Cerebellar nuclear complex (tissue), 1 donor: ENCODE measurements around the gene NXF3.
A peak's percentile ranks its signal among the peaks of the same experiment; 100 is the strongest.
"Not testable (repeated sequence)": the region's sequence is repeated elsewhere in the genome, so short reads cannot be mapped to it uniquely, and the experiment has no call there.

Experiments
- DNase-seq, 2 experiments: peaks; one replicate each; lab custom pipeline; 2025; lab: John Stamatoyannopoulos, UW

The NXF3 gene

DNA sequence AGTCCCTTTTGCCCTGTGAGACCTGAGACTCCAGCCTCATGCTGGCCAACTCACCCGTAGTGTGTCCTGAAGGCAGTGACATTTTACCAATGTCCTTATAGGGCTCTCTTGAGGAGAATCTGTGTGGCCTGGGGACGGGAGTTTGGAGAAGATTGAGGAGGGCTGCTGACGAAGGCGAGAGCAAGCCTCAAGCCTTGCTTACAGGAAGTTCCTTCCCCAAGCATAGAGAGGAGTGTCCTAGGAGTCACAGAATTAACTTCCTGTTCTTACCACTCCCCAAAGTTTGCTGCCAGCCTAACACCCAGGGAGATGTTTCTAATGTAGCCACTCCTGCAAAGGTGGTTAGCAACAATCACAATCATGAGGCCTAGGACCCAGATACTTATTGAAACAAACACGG lies at the start of gene NXF3:
NXF3 (minus strand) TSS at position 202 of the 400 bp plus-strand sequence; CDS start at position 82, 120 bp downstream.
- no peak for DNase-seq

- DNase-seq = not testable (repeated sequence)
Measured at GRCh38 chrX:103136528-103136927, 43.6 kb upstream of the NXF3 start.

DNA sequence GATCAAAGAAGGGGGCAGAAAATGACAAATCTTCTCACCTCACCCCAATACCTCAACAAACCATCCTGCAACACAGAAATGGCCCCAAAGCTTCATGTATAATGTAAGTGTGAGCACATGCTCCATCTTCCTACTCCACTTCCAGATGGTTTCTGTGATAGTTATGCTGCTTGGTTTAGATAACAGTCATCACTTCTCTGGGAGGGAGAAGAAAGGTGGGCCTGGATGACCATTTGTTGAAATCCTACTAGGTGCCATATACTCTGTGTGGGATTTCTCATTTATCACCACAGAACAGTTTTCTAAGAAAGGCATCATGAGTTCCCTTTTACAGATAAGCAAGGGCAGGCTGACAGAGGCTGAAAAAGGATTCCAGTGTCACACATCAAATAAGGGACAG lies 31.3 kb upstream of the NXF3 start:
- DNase-seq = no peak

GRCh38 chrX:103120748-103121147 lies 27.8 kb upstream of the NXF3 start:
- no peak for DNase-seq

GRCh38 chrX:103116970-103117369 lies 24.0 kb upstream of the NXF3 start:
- DNase-seq = not testable (repeated sequence)

DNA sequence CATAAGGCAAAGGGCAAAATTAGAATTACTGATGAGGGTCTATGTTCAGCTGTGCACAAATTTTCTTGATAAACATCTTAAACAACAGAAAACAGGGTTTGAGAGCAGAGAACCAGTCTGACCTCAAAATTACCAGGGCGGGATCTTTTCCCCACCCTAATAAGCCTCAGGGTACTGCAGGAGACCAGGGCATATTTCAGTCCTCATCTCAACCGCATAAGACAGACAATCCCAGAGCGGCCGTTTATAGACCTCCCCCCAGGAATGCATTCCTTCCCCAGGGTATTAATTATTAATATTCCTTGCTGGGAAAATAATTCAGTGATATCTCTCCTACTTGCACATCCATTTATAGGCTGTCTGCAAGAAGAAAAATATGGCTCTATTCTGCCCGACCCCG lies 16.6 kb upstream of the NXF3 start:
- DNase-seq = not testable (repeated sequence)

DNA sequence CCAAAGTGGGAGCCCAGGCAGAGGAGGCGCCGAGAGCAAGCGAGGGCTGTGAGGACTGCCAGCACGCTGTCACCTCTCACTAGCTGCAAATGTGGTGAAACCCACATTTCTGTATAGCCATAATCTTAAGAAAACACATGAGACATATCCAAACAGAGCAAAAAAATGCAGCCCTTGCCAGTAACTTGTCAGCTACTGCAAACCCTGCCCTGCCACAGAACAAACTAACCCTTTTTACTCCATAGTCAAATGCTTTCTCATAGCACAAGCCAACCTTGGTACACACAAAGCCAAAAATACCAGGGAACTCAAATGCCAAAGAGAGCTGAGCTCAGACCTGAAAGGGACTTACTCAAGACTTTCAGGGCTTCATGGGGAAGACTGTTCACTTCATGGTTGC lies 14.9 kb upstream of the NXF3 start:
- DNase-seq = no peak

DNA sequence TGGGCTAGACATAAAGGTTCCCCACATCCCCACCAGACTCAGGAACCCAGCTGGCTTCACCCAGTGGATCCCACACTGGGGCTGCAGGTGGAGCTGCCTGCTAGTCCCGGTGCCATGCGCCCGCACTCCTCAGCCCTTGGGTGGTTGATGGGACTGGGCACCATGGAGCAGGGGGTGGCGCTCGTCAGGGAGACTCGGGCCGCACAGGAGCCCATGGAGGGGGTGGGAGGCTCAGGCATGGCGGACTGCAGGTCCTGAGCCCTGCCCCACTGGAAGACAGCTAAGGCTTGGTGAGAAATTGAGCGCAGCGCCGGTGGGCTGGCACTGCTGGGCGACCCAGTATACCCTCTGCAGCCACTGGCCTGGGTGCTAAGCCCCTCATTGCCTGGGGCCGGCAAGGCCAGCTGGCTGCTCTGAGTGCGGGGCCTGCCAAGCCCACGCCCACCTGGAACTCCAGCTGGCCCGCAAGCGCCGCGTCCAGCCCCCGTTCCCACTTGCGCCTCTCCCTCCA lies 14.3 kb upstream of the NXF3 start:
- not testable (repeated sequence) for DNase-seq

DNA sequence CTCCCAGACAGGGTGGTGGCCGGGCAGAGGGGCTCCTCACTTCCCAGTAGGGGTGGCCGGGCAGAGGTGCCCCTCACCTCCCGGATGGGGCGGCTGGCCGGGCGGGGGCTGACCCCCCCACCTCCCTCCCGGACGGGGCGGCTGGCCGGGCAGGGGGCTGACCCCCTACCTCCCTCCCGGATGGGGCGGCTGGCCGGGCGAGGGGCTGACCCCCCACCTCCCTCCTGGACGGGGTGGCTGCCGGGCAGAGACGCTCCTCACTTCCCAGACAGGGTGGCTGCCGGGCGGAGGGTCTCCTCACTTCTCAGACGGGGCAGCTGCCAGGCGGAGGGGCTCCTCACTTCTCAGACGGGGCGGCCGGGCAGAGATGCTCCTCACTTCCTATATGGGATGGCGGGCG lies 11.4 kb upstream of the NXF3 start:
- not testable (repeated sequence) for DNase-seq

- DNase-seq = not testable (repeated sequence)
Measured at GRCh38 chrX:103103866-103104265, 10.9 kb upstream of the NXF3 start.

DNA sequence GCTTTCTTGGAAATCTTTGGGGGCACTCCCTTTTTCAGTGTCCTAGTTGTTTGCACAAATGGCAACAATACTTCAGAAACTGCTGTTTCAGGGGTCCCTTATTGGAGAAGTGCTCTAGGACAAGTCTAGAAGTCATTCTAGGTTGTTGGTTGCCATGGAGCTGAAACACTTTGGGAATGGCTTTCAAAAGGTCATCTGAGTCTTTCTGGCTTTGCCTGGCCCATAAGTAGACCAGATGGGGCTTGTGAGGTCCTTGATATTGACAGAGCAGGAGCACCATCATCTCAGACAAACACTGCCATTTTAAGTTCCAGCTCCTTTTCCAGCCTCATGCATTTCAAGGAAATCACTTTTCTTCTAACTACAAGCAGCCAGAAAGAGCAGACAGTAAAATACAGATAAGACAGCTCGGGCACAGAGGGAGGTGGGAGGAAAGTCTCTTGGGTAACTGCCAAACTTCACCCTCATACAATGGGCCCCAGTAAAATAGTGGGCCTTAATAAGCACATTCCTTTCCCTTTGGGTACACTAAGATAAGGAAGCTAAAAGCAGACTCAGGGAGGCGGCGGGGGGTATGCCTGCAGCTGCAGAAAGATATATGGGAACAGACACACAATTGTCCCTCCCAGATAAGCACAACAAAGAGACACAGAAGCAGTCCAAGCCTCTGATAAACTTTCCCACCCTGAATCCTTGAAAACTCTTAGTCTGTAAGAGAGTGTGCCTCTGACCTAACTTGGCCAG lies 8.5 kb upstream of the NXF3 start:
- no peak for DNase-seq

GRCh38 chrX:103100484-103100883 lies 7.5 kb upstream of the NXF3 start:
- DNase-seq = no peak

DNA sequence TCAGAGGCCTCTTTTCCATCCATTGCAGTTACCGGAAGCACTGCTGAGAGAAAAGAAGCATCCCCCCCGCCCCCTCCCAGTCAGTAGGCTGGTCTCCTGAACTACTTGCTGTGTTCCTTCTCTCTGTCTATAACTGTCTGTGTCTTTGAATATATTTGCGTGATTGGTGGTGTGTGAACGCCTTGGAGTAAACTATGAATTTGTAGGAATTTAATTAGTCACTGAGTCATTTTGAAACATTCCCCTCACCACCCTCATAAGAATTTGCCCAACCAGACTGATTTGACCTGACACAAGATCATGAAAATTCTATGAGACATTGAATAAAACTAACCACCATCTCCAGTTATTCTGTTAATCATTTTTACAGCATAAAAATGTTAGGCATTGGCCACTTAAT lies 6.7 kb upstream of the NXF3 start:
- no peak for DNase-seq

GRCh38 chrX:103098488-103098887 lies 5.5 kb upstream of the NXF3 start:
- DNase-seq = no peak

GRCh38 chrX:103081051-103081450 lies 11.9 kb downstream of the NXF3 start:
- no peak for DNase-seq

DNA sequence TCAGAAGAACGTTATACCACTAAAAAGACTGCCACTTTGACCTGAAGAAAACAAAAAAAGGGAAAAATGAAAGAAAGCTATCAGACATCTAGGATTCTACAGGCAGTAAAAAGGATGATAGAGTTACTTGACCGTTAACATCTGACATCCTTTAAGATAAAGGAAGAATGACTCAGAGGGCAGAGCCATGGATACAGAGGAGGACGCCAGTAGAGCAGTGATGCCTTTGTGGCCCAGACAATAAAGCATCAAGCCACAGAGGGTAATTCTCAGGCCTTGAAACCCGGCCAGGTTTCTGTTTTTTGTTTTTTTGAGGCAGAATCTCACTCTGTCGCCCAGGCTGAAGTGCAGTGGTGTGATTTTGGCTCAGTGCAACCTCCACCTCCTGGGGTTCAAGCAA lies 19.5 kb downstream of the NXF3 start:
- DNase-seq = no peak

DNA sequence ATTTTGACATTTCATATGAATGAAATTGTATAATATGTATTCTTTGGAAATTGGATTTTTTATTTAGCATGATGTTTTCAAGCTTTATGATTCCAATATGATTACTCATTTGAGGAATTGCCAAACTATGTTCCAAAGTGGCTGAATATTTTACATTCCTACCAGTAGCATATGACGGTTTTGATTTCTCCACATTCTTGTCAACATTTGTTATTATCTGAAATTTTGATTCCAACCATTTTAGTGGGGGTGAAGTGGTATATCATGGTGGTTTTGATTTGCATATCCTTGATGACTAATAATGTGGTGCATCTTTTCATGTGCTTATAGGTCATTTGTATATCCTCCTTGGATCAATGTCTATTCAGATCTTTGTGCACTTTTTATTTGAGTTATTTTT lies 26.3 kb downstream of the NXF3 start:
- DNase-seq = no peak

DNA sequence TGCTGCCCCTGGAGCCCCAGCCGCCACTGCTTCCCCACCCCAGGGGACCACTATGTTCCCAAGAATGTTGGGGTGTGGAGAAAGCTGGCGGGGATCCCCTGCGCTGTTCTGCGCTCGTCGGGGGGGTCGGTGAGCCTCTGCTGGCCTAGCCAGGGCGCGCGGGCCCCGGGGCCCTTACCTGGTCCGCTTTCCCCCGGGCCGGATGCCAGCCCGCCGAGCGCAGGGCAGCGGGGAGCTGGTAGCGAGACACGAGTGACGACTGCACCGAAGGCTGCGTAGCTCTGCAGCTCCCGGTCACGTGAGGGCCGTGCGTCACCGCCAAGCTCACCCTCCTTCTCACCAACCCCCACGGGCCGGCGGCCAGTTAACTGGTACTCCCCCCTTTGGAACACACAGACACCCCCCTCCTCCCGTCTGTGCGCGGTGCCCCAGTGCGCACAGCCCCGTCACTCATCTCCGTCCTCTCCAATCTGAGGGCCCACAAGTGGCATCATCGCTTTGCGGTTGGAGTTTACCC lies 29.0 kb downstream of the NXF3 start, which contains the start of gene BEX1:
BEX1 (minus strand) TSS at position 254 of the 517 bp plus-strand sequence. CDS start 897 bp downstream, outside the sequence.
- peak; percentile 58 to 63 for DNase-seq

- DNase-seq = no peak
Measured at GRCh38 chrX:103063191-103063845, 29.6 kb downstream of the NXF3 start.

DNA sequence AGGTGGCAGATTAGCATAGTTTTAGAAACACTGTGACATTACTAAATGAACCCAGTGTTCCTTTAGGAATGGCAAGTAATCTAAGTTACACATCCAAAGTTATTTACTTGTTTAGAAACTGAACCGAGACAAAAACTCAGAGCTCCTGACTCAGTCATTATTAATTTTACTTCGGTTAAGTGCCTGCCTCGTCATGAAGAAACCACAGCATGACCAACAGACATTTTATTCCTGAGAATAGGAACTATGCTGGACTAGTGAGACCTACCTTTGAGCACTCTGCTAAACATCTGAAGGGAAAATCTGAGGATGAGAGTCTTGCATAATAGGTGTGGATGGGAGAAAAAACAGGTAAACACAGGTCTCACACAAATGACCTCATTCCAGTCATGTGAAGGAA lies 31.5 kb downstream of the NXF3 start:
- no peak for DNase-seq

- no peak for DNase-seq
Measured at GRCh38 chrX:103056902-103057301, 36.0 kb downstream of the NXF3 start.

GRCh38 chrX:103052625-103053024 lies 40.3 kb downstream of the NXF3 start:
- no peak for DNase-seq

GRCh38 chrX:103051260-103051789 lies 41.6 kb downstream of the NXF3 start:
- no peak for DNase-seq
